Osteoblast (primary cell): Measurements from ENCODE around the gene SLC7A9. TPM values are rescaled to one million over a fixed set of nuclear protein-coding genes. Genes with fewer than 3 reads are reported as not detected.

Source experiments
- DNase-seq: peaks from one replicate; pipeline ENCODE4 v3.0.0; 2011; ENCODE audit warnings: low spot score, mixed read lengths; ENCODE audit not compliant: insufficient read length; ENCODE audit errors: missing footprints
- H2AFZ ChIP-seq: 2 replicates; pipeline ENCODE4 v1.6.0; 2011; ENCODE audit warnings: mild to moderate bottlenecking, low read length
- H3K27ac ChIP-seq: 2 replicates; pipeline ENCODE4 v1.5.1; 2011; ENCODE audit warnings: mild to moderate bottlenecking, low read depth, low read length, moderate library complexity
- H3K27me3 ChIP-seq: 2 replicates; pipeline ENCODE4 v1.6.0; 2012; ENCODE audit warnings: mild to moderate bottlenecking, control low read depth, inconsistent platforms, low read length, moderate library complexity; ENCODE audit not compliant: insufficient read depth
- H3K36me3 ChIP-seq: 2 replicates; pipeline ENCODE4 v1.5.1; 2011; ENCODE audit warnings: mild to moderate bottlenecking, low read length, control low read depth, moderate library complexity; ENCODE audit not compliant: insufficient read depth
- H3K4me1 ChIP-seq: 2 replicates; pipeline ENCODE4 v1.5.1; 2011; ENCODE audit warnings: mild to moderate bottlenecking, low read length, control low read depth, moderate library complexity; ENCODE audit not compliant: insufficient read depth
- H3K4me2 ChIP-seq: 2 replicates; pipeline ENCODE4 v1.6.0; 2011; ENCODE audit warnings: mild to moderate bottlenecking, low read length; ENCODE audit not compliant: insufficient read depth
- H3K4me3 ChIP-seq: fragments of 200-600 bp; sonication (generic); 3 replicates; pipeline ENCODE4 v1.5.1; 2012; ENCODE audit warnings: mild to moderate bottlenecking, low read length, inconsistent platforms; ENCODE audit not compliant: insufficient read depth
- H3K79me2 ChIP-seq: 2 replicates; pipeline ENCODE4 v1.6.0; 2012; ENCODE audit warnings: mild to moderate bottlenecking, low read length, control low read depth, inconsistent platforms; ENCODE audit not compliant: insufficient read depth
- H3K9me3 ChIP-seq: 2 replicates; pipeline ENCODE4 v1.5.1; 2011; ENCODE audit warnings: low read depth, low read length, control low read depth
- H4K20me1 ChIP-seq: 2 replicates; pipeline ENCODE4 v1.6.0; 2012; ENCODE audit warnings: mild to moderate bottlenecking, low read length, control low read depth; ENCODE audit not compliant: insufficient read depth
- total RNA-seq: library from RNA; depleted of rRNA; stranded (reverse); fragments of >200 nt; gene quantifications from 2 replicates; pipeline ENCODE4 v1.2.3, GENCODE V29; 2012
- TF ChIP-seq, protein P1 (sequence below): IDR thresholded peaks from 2 replicates; pipeline ENCODE4 v1.5.1; 2011; ENCODE audit warnings: mild to moderate bottlenecking, low read depth, low read length, moderate library complexity; ENCODE audit errors: extremely low read depth

SLC7A9 gene
- total RNA-seq, 1 donor = under 0.01 TPM

DNA sequence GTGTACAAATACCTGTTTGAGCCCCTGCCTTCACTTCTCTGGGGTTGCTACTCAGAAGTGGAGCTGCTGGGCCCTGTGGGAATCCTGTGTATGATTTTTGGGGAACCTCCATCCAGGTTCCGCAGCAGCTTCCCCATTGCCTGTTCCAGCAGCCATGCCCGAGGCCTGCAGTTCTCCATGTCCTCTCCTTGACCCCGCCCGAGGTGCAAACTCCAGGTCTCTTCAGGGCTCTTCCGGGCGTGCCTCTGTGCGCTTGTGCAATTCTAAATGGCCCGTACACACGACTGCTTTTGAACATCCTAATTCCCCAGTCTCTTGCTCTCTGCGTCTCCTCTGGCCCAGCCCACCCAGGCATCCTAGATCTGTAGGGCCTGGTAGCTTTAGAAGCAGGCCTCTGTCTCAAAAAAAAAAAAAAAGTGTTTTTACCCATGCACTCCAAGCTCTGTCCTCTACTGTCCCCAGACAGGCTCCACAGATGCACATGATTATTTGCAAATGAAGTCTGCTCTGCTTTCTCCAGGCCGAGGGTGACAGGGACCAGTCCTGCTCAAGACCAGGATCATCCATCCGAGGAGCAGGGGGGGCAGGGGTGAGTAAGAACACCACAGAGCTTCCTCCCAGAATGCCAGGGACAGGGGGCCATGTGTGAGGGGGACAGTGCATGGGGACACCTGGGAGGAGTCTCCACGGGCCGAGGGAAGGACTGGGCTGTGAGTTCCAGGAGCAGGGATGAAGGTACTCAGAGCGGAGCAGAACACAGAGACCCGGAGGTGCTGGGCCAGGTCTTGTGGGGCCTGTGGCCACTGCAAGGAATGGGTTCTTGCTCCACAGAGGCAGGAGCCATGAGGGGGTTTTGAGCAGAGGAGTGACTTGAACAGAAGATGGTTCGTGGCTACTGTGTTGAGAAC, 51.7 kb downstream of the SLC7A9 start:
- Histone ChIP-seq H3K27ac (no peak overlapping the region), H3K4me2 (no peak overlapping the region), H3K9me3 (no peaks in the 10 kb centered on the region), H2AFZ (no peak overlapping the region), H3K79me2 (no peaks in the 10 kb centered on the region), H3K36me3 (no peaks in the 10 kb centered on the region), H3K4me1 (no peaks in the 10 kb centered on the region), H3K4me3 (no peak overlapping the region), H3K27me3 (peaks cover 9% of the 10 kb centered on the region), H4K20me1 (no peaks in the 10 kb centered on the region)
- no peak for DNase-seq
- TF ChIP-seq, protein P1, sequence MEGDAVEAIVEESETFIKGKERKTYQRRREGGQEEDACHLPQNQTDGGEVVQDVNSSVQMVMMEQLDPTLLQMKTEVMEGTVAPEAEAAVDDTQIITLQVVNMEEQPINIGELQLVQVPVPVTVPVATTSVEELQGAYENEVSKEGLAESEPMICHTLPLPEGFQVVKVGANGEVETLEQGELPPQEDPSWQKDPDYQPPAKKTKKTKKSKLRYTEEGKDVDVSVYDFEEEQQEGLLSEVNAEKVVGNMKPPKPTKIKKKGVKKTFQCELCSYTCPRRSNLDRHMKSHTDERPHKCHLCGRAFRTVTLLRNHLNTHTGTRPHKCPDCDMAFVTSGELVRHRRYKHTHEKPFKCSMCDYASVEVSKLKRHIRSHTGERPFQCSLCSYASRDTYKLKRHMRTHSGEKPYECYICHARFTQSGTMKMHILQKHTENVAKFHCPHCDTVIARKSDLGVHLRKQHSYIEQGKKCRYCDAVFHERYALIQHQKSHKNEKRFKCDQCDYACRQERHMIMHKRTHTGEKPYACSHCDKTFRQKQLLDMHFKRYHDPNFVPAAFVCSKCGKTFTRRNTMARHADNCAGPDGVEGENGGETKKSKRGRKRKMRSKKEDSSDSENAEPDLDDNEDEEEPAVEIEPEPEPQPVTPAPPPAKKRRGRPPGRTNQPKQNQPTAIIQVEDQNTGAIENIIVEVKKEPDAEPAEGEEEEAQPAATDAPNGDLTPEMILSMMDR = no peak

DNA sequence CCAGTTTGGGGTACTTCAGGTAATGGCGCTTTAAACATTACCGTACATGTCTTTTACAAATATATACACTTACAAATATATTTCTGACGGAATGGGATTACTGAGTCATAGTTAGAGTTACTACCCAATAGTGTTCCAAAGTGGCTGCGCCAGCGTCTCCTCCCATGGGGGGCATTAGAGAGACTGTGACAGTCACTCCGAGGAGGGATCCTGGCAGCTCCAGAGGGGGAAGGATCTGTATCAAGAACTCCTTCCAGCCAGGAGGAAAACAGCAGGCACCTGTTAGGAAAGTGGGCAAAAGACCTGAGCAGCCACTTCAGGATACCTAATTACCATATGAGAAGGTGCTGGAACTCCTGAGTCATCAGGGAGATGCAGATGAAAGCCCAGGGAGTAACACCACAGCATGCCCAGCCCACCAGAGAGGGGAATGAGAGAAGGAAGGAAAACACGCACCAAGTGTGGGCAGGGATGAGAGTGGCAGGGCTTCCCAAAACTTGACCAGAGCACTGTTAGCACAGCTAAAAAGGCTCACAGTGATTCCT, 52.9 kb downstream of the SLC7A9 start:
- no peaks in the 10 kb centered on the region for H4K20me1 ChIP-seq
- no peaks in the 10 kb centered on the region for H3K4me1 ChIP-seq
- no peaks in the 10 kb centered on the region for H3K9me3 ChIP-seq
- TF ChIP-seq, protein P1 = no peak
- H3K27ac ChIP-seq = no peak overlapping the region
- peaks cover 9% of the 10 kb centered on the region for H3K27me3 ChIP-seq
- H3K79me2 ChIP-seq = no peaks in the 10 kb centered on the region
- no peak overlapping the region for H3K4me3 ChIP-seq
- H2AFZ ChIP-seq = no peak overlapping the region
- no peaks in the 10 kb centered on the region for H3K36me3 ChIP-seq
- DNase-seq = no peak
- no peak overlapping the region for H3K4me2 ChIP-seq

- peaks cover 3% of the 10 kb centered on the region for H3K27me3 ChIP-seq
- no peaks in the 10 kb centered on the region for H3K79me2 ChIP-seq
- H4K20me1 ChIP-seq = no peaks in the 10 kb centered on the region
- H2AFZ ChIP-seq = no peak overlapping the region
- TF ChIP-seq, protein P1 = no peak
- H3K9me3 ChIP-seq = no peaks in the 10 kb centered on the region
- H3K4me2 ChIP-seq = no peak overlapping the region
- H3K27ac ChIP-seq = no peak overlapping the region
- H3K4me3 ChIP-seq = no peak overlapping the region
- no peaks in the 10 kb centered on the region for H3K36me3 ChIP-seq
- DNase-seq = no peak
- H3K4me1 ChIP-seq = no peaks in the 10 kb centered on the region
These were observed 54.9 kb downstream of the SLC7A9 start for GRCh38 chr19:32814624-32815023.

DNA sequence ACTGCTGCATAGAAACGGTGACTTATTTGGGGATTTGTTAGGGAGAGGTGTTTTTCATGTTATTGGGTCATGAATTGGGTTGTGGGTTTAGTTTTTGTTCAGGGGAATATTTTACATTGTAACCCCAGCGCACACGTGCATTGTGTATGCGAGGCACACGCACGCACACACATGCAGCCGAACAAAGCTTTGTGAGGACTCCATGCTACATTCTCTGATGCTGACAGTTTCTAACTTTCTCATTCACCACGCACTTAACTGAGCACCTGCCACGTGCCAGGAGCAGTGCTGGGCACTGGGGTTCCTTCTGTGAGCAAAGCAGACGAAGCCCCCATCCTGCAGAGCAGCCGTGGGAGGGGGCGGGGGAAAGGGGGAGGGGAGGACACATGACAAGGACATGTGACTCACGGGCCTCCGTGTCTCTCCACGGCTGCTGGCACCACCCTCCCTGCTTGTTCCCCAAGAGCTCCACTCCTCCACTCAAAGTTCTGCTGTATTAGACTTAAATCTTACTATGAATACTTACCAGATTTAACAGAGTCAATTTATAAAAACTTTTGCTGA, 55.6 kb downstream of the SLC7A9 start:
- H3K79me2 ChIP-seq = no peaks in the 10 kb centered on the region
- H3K4me2 ChIP-seq = no peak overlapping the region
- TF ChIP-seq, protein P1 = no peak
- H3K27ac ChIP-seq = no peak overlapping the region
- no peaks in the 10 kb centered on the region for H3K4me1 ChIP-seq
- H3K4me3 ChIP-seq = no peak overlapping the region
- no peaks in the 10 kb centered on the region for H3K9me3 ChIP-seq
- no peak overlapping the region for H2AFZ ChIP-seq
- no peaks in the 10 kb centered on the region for H3K27me3 ChIP-seq
- H3K36me3 ChIP-seq = no peaks in the 10 kb centered on the region
- no peaks in the 10 kb centered on the region for H4K20me1 ChIP-seq
- no peak for DNase-seq
